H1 (cell line): ENCODE data around the gene PDE4D. TPM values are rescaled to one million over a fixed set of nuclear protein-coding genes. Genes with fewer than 3 reads are reported as not detected.

Experiments used
- CTCF ChIA-PET: fragments of 300-600 bp; sonication (Branson Sonifier 250); formaldehyde crosslinking; loops from one replicate; lab custom pipeline; 2021; ENCODE audit not compliant: partially characterized antibody; lab: Charles Lee
- POLR2A ChIA-PET: fragments of 300-600 bp; sonication (Branson Sonifier 250); formaldehyde crosslinking; loops from one replicate; lab custom pipeline; 2021; ENCODE audit warnings: inconsistent platforms; ENCODE audit not compliant: partially characterized antibody; lab: Charles Lee
- DNase-seq, 2 experiments: peaks; one replicate each; pipeline versions ENCODE4 v3.0.0 to v3.0.0-alpha.2; 2010 to 2022; ENCODE audit warnings: low spot score in 2 of 2, low read depth in 1 of 2, mixed read lengths in 1 of 2
- FAIRE-seq: peaks from 2 replicates; lab custom pipeline; 2011; peaks lifted over from hg19 to GRCh38; lab: Jason Lieb, UNC
- H2AFZ ChIP-seq: 2 replicates; pipeline ENCODE4 v1.8.1; 2012; ENCODE audit warnings: low read length, inconsistent platforms
- H2AK5ac ChIP-seq: 2 replicates; pipeline ENCODE4 v1.6.1; 2013; ENCODE audit warnings: low read depth, low read length
- H2BK120ac ChIP-seq: replicated peaks from 2 replicates; pipeline ENCODE3; 2013; ENCODE audit warnings: low read depth, low read length, inconsistent platforms
- H2BK12ac ChIP-seq: 2 replicates; pipeline ENCODE4 v1.6.1; 2013; ENCODE audit warnings: low read depth, low read length
- H2BK15ac ChIP-seq: 2 replicates; pipeline ENCODE4 v1.6.1; 2013; ENCODE audit warnings: low read length
- H2BK20ac ChIP-seq: 2 replicates; pipeline ENCODE4 v1.6.1; 2013; ENCODE audit warnings: low read length
- H2BK5ac ChIP-seq: 2 replicates; pipeline ENCODE4 v1.6.1; 2013; ENCODE audit warnings: low read depth, low read length
- H3K14ac ChIP-seq: 2 replicates; pipeline ENCODE4 v1.6.1; 2013; ENCODE audit warnings: inconsistent platforms; ENCODE audit not compliant: insufficient read length
- H3K18ac ChIP-seq: 2 replicates; pipeline ENCODE4 v1.6.1; 2013; ENCODE audit warnings: low read length; ENCODE audit errors: extremely low read depth
- H3K23ac ChIP-seq: 2 replicates; pipeline ENCODE4 v1.6.1; 2013; ENCODE audit warnings: inconsistent platforms; ENCODE audit not compliant: insufficient read length
- H3K23me2 ChIP-seq: 2 replicates; pipeline ENCODE4 v1.6.1; 2013; ENCODE audit warnings: low read depth, low read length
- H3K27ac ChIP-seq: 2 replicates; pipeline ENCODE4 v1.6.1; 2011; ENCODE audit warnings: low read depth, low read length, inconsistent platforms
- H3K27me3 ChIP-seq, 4 experiments: replicated peaks in 1 of 4; 1 replicate in 1 of 4; 2 replicates in 3 of 4; pipeline versions ENCODE4 v1.6.1 to v1.8.1; 2011 to 2013; ENCODE audit warnings: low read length in 3 of 4, mild to moderate bottlenecking in 3 of 4, inconsistent platforms in 2 of 4, mixed read lengths in 2 of 4, moderate library complexity in 1 of 4; ENCODE audit not compliant: control insufficient read depth in 3 of 4, insufficient read depth in 3 of 4; ENCODE audit errors: extremely low read depth in 1 of 4
- H3K36me3 ChIP-seq, 4 experiments: 2 replicates each; pipeline versions ENCODE4 v1.6.1 to v1.8.1; 2011 to 2013; ENCODE audit warnings: mild to moderate bottlenecking in 4 of 4, low read length in 3 of 4, moderate library complexity in 2 of 4, control low read depth in 1 of 4, inconsistent platforms in 1 of 4; ENCODE audit not compliant: insufficient read depth in 4 of 4, control insufficient read depth in 2 of 4
- H3K4ac ChIP-seq: replicated peaks from 2 replicates; pipeline ENCODE3; 2013; ENCODE audit warnings: low read length, low read depth, mixed read lengths, inconsistent platforms; ENCODE audit not compliant: insufficient read length
- H3K4me1 ChIP-seq, 4 experiments: replicated peaks in 1 of 4; 1 replicate in 1 of 4; 2 replicates in 3 of 4; pipeline versions ENCODE4 v1.6.1 to v1.8.1; 2011 to 2013; ENCODE audit warnings: low read length in 3 of 4, inconsistent platforms in 2 of 4, mixed read lengths in 1 of 4; ENCODE audit not compliant: insufficient read depth in 4 of 4, control insufficient read depth in 3 of 4
- H3K4me2 ChIP-seq, 2 experiments: 2 replicates each; pipeline versions ENCODE4 v1.6.1 to v1.8.1; 2011 to 2013; ENCODE audit warnings: low read depth in 2 of 2, low read length in 2 of 2, control low read depth in 1 of 2, inconsistent platforms in 1 of 2, mild to moderate bottlenecking in 1 of 2; ENCODE audit not compliant: insufficient read depth in 1 of 2
- H3K4me3 ChIP-seq, 4 experiments: fragments of 200-600, 300-600 bp in 1 of 4; sonication (generic), shearing (Covaris generic), sonication (Bioruptor Twin) in 1 of 4; 2 replicates each; pipeline versions ENCODE4 v1.5.1 to v1.8.1; 2011 to 2016; ENCODE audit warnings: low read length in 4 of 4, low read depth in 3 of 4, control low read depth in 2 of 4, inconsistent platforms in 2 of 4, mild to moderate bottlenecking in 2 of 4, mixed read lengths in 1 of 4, moderate library complexity in 1 of 4; ENCODE audit not compliant: insufficient read depth in 2 of 4; ENCODE audit errors: extremely low read depth in 1 of 4
- H3K56ac ChIP-seq: replicated peaks from 2 replicates; pipeline ENCODE3; 2013; ENCODE audit warnings: low read depth, mild to moderate bottlenecking, mixed read lengths, low read length, inconsistent platforms; ENCODE audit not compliant: insufficient read length
- H3K79me1 ChIP-seq: 2 replicates; pipeline ENCODE4 v1.6.1; 2013; ENCODE audit warnings: low read depth, low read length, control low read depth
- H3K79me2 ChIP-seq, 2 experiments: 2 replicates each; pipeline versions ENCODE4 v1.6.1 to v1.8.1; 2012 to 2013; ENCODE audit warnings: low read length in 2 of 2, mild to moderate bottlenecking in 2 of 2, inconsistent platforms in 1 of 2; ENCODE audit not compliant: insufficient read depth in 2 of 2, control insufficient read depth in 1 of 2
- H3K9ac ChIP-seq, 4 experiments: replicated peaks in 1 of 4; 1 replicate in 1 of 4; 2 replicates in 3 of 4; pipeline versions ENCODE4 v1.6.1 to v1.8.1; 2011 to 2013; ENCODE audit warnings: low read depth in 3 of 4, low read length in 3 of 4, control low read depth in 2 of 4, mild to moderate bottlenecking in 2 of 4, moderate library complexity in 2 of 4, inconsistent platforms in 1 of 4; ENCODE audit errors: extremely low read depth in 1 of 4
- H3K9me3 ChIP-seq, 2 experiments: 2 replicates each; pipeline versions ENCODE4 v1.6.1 to v1.8.1; 2012 to 2013; ENCODE audit warnings: mild to moderate bottlenecking in 2 of 2, moderate library complexity in 2 of 2, control low read depth in 1 of 2, inconsistent platforms in 1 of 2, low read depth in 1 of 2, low read length in 1 of 2, mixed read lengths in 1 of 2; ENCODE audit not compliant: insufficient read depth in 2 of 2
- H4K20me1 ChIP-seq, 2 experiments: replicated peaks in 1 of 2; 2 replicates each; pipeline versions ENCODE3 to v1.8.1; 2011 to 2013; ENCODE audit warnings: inconsistent platforms in 2 of 2, low read length in 2 of 2, mild to moderate bottlenecking in 1 of 2; ENCODE audit not compliant: insufficient read depth in 2 of 2, control insufficient read depth in 1 of 2
- H4K5ac ChIP-seq: 2 replicates; pipeline ENCODE4 v1.6.1; 2013; ENCODE audit warnings: low read length, low read depth, mixed read lengths, inconsistent platforms; ENCODE audit not compliant: insufficient read length
- H4K8ac ChIP-seq: 2 replicates; pipeline ENCODE4 v1.8.0; 2013; ENCODE audit warnings: mild to moderate bottlenecking, moderate library complexity, low read length, inconsistent platforms; ENCODE audit not compliant: insufficient read depth; ENCODE audit errors: extremely low read depth
- H4K91ac ChIP-seq: replicated peaks from 2 replicates; pipeline ENCODE3; 2013; ENCODE audit warnings: low read length, mixed read lengths, inconsistent platforms; ENCODE audit not compliant: insufficient read length
- CTCF ChIP-seq, 3 experiments: IDR thresholded peaks; 1 replicate in 2 of 3; 2 replicates in 1 of 3; pipeline versions ENCODE4 v1.5.1 to v1.6.1; 2011; ENCODE audit warnings: low read length in 3 of 3, mild to moderate bottlenecking in 3 of 3, inconsistent platforms in 2 of 3, low read depth in 1 of 3, moderate library complexity in 1 of 3; ENCODE audit not compliant: insufficient read depth in 1 of 3; ENCODE audit errors: control extremely low read depth in 1 of 3
- RAD21 ChIP-seq, 2 experiments: IDR thresholded peaks in 1 of 2; conservative IDR thresholded peaks in 1 of 2; 2 replicates each; pipeline ENCODE4 v1.6.1; 2011; ENCODE audit warnings: low read depth in 2 of 2, low read length in 2 of 2, improper control_type of control experiment in 1 of 2, inconsistent platforms in 1 of 2, mild to moderate bottlenecking in 1 of 2, moderate library complexity in 1 of 2
- YY1 ChIP-seq: IDR thresholded peaks from 2 replicates; pipeline ENCODE4 v1.6.1; 2011; ENCODE audit warnings: low read depth, mild to moderate bottlenecking, low read length
- WGBS, 2 experiments: shearing (Covaris generic) in 1 of 2; methylation state at CpG; one replicate each; pipeline versions ENCODE4 v1.1.6 to v1.1.7; 2013 to 2015; ENCODE audit warnings: low lambda C conversion rate in 2 of 2, mixed read lengths in 2 of 2, inconsistent platforms in 1 of 2, low coverage in 1 of 2, missing lambda C conversion rate in 1 of 2; ENCODE audit not compliant: insufficient replicate concordance in 2 of 2, insufficient coverage in 1 of 2, insufficient read length in 1 of 2; ENCODE audit errors: extremely low coverage in 1 of 2, missing lambda C conversion rate in 1 of 2; 5-methylcytosine and 5-hydroxymethylcytosine counted together
- polyA plus RNA-seq, 7 experiments: library from polyadenylated mRNA; depleted of rRNA in 3 of 7; stranded (reverse) in 5 of 7; unstranded in 2 of 7; fragments of >200 nt in 5 of 7; fragments of 200-250 nt in 2 of 7; gene quantifications; 1 replicate in 5 of 7; 2 replicates in 1 of 7; 4 replicates in 1 of 7; pipeline versions ENCODE4 v1.2.1 to v1.2.3, GENCODE V29; 2011 to 2013; ENCODE audit warnings: missing spikeins in 2 of 7, mixed read lengths in 2 of 7
- total RNA-seq: library from RNA; stranded (reverse); fragmentation: NEBNext Ultra II Directional; extraction: Animal tissue kit (Norgen Biotek cat#: 25700); gene quantifications from 2 replicates; pipeline ENCODE4 v1.2.1, GENCODE V29; 2021

Gene PDE4D
- total and polyA plus RNA-seq, 2 of the 8 experiments (the other 6 are each of a cell fraction or from before 2014, with no cell fraction given): 2.3 to 3.7 TPM

GRCh38 chr5:59724482-59725391 is 168.8 kb downstream of the PDE4D start:
- no peak overlapping the region for H2BK15ac ChIP-seq
- TF ChIP-seq CTCF (IDR thresholded peaks at IDR 0.05; ENCODE audit: control extremely low read depth in 1 of 3, insufficient read depth in 1 of 3, low read depth in 1 of 3, low read length in 3 of 3) (peak; percentile 46 to 82 (median 79)), YY1 (no peak), RAD21 (IDR thresholded peaks at IDR 0.05 in 1 of 2, conservative IDR thresholded peaks at IDR 0.05 in 1 of 2; ENCODE audit: low read depth in 2 of 2, low read length in 2 of 2) (peak; percentile 91 to 94)
- TF ChIP-seq, all 59 proteins: peak for 2
- H2BK12ac ChIP-seq: no peak overlapping the region
- no peaks in the 10 kb centered on the region for H4K20me1 ChIP-seq
- H2AK5ac ChIP-seq: no peak overlapping the region
- peak overlapping the region; percentile 62; the same call in 1 of the 2 replicates for H2BK20ac ChIP-seq
- H2AFZ ChIP-seq: no peak overlapping the region
- H3K9me3 ChIP-seq: no peaks in the 10 kb centered on the region
- no peak overlapping the region for H4K91ac ChIP-seq
- H2BK120ac ChIP-seq: no peak overlapping the region
- no peak overlapping the region for H3K18ac ChIP-seq
- no peaks in the 10 kb centered on the region; a peak in 2 of 7 replicates for H3K4me1 ChIP-seq
- no peak overlapping the region for H3K27ac ChIP-seq
- no peaks in the 10 kb centered on the region for H3K79me2 ChIP-seq
- H3K23ac ChIP-seq: no peak overlapping the region
- H3K36me3 ChIP-seq: no peaks in the 10 kb centered on the region
- no peak overlapping the region for H4K8ac ChIP-seq
- H3K56ac ChIP-seq: no peak overlapping the region
- no peak overlapping the region for H3K4me3 ChIP-seq
- H3K14ac ChIP-seq: no peak overlapping the region
- ChIA-PET POLR2A (no interaction called here), CTCF (interaction anchor here (0.6 to 4.4 kb wide), 27 partner anchors 8 to 1244 kb away, joined by 3 to 26 read pairs (median 4); no protein-coding TSS in a partner anchor)
- no peak overlapping the region for H3K4me2 ChIP-seq
- WGBS, 2 experiments: 82% methylated on average over 4 of the region's 4 CpGs; no CpG with 5 or more reads in 1 of the 2 experiments
- H2BK5ac ChIP-seq: no peak overlapping the region
- no peak overlapping the region for H3K4ac ChIP-seq
- H3K23me2 ChIP-seq: no peaks in the 10 kb centered on the region
- FAIRE-seq (peak; percentile 94), DNase-seq (peak in 1 of 2 experiments; percentile 63)
- no peaks in the 10 kb centered on the region for H3K79me1 ChIP-seq
- no peak overlapping the region for H4K5ac ChIP-seq
- no peak overlapping the region; a peak in 1 of 7 replicates for H3K9ac ChIP-seq
- no peaks in the 10 kb centered on the region for H3K27me3 ChIP-seq
